Stimulated activated CD8-positive, alpha-beta memory T cell treated with anti-CD3 and anti-CD28 coated beads, Interleukin-4, amount 100 ng/mL, for 4 hours (primary cell): ENCODE data around the gene TPX2.

ENCODE experiments used
- DNase-seq, 2 donors: peaks; one replicate each; pipeline ENCODE4 v3.0.0-alpha.2; 2020; ENCODE audit warnings: low read depth in 2 of 2, low spot score in 1 of 2

The TPX2 gene

DNA sequence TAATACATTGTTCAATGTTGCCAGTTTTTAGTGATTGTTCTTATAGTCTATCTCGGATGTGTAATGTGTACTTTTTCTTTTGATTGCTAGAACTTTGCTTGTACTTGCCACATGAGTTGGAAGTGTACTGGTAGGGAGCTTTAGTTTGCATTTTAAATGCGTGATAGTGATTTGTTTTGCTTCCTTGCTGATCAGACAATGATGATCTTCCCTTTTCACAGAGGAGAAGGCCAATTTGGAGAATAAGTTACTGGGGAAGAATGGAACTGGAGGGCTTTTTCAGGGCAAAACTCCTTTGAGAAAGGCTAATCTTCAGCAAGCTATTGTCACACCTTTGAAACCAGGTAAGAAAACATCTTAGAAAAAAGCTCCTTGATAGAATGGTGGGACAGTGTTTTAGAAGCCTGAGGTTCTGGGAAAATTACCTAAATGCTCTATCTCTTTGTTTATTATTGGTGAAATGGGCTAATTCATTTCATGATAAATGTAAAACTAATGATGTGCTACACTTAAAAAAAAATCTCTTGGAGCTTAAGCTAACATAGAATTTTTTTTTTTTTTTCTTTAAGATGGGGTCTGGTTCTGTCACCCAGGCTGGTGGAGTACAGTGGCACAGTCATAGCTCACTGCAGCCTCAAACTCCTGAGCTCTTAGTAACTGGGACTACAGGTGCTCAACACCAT lies 20.9 kb downstream of the TPX2 start:
- DNase-seq: no peak

- DNase-seq: no peak
Measured at GRCh38 chr20:31760519-31761240, 21.6 kb downstream of the TPX2 start.

- no peak for DNase-seq
Measured at GRCh38 chr20:31764641-31765305, 25.7 kb downstream of the TPX2 start.

GRCh38 chr20:31767805-31768204 lies 28.7 kb downstream of the TPX2 start:
- DNase-seq: no peak

DNA sequence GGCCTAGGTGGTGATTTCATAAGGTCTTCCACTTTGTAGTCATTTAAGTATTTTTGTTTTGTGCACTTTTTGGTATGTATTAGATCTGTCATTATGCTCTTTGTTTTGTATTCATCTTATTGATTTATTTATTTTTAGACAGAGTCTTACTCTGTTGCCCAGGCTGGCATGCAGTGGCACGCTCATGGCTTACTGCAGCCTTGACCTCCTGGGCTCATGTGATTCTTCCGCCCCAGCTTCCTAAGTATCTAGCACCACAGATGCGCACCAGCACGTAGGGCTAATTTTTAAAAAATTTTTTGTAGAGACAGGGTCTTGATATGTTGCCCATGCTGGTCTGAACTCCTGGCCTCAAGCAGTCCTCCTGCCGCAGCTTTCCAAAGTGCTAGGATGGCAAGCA lies 30.6 kb downstream of the TPX2 start:
- DNase-seq: no peak

DNA sequence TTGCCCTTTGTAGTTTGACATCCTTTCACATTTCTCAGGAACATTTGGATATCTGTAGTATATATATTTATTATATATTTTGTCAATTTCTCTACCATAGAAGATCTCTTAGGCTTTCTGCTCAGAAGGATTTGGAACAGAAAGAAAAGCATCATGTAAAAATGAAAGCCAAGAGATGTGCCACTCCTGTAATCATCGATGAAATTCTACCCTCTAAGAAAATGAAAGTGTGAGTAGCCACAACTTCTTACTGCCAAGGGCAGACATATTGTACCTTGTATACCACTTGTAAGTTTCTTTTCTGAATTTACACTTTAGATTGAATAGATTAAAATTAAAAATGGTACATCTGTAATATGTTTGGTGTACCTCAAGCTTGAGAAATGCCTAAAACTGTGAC lies 31.2 kb downstream of the TPX2 start:
- DNase-seq: no peak

- DNase-seq: no peak
Measured at GRCh38 chr20:31774408-31774807, 35.3 kb downstream of the TPX2 start.

DNA sequence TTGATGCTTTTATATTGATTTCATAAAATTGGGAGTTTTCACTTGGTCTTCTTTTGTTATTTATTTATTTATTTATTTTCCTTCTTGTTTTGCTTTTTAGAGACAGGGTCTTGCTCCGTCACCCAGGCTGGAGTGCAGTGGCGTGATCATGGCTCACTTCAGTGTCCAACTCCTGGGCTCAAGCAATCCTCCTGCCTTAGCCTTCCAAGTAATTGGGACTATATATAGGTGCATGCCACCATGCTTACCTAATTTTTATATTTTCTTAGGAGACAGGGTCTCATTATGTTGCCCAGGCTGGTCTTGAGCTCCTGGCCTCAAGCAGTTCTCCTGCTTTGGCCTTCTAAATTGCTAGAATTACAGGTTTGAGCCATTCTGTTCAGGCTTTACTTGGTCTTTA lies 41.7 kb downstream of the TPX2 start:
- DNase-seq: no peak

DNA sequence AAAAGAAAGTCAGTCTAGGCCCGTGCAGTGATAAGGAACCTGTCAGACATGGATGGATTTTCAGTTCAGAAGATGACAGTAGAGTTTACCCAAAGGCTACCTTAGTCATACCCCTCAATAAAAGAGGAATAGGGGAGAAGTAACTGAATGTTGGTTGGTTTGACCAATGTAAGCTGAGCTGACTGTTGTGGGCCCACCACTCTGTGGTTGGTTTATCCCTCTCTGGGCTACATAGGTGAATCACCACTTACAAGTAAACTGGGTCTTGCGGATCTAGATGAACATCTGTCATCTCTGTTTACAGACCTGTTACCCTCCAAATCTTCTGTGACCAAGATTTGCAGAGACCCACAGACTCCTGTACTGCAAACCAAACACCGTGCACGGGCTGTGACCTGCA lies 42.9 kb downstream of the TPX2 start:
- no peak for DNase-seq

DNA sequence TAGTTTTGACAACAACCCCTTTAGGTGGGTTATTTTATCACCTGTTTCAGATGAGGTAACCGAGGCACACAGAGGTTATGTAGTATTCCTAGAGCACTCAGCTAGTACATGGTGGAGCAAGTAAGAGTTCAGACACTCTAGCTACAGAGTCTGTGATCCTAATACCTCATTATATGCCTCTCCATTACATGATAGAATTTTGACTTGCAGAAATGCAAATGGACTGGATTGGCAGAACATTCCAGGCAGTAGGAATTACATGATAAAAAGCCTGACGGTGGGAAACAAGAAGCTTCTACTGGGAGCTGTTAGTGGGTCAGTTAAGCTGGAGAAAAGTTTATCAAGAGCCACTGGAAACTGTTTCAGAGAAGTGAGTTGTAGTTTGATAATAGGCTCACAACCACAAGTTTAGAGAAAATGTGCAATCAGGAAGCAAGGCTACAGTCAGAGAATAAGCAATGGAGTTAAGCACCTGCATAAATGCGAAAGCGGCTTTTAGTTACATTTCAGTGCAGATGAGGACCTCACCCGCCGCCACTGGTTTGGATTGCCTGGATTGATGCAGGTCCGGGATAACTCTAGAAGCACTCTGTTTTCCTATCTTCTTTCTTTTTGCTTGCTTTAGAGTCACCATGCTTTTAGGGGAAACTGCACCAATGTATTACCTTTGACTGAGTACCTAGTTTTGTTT lies 45.4 kb downstream of the TPX2 start:
- DNase-seq: no peak

- no peak for DNase-seq
Measured at GRCh38 chr20:31785089-31785488, 46.0 kb downstream of the TPX2 start.

DNA sequence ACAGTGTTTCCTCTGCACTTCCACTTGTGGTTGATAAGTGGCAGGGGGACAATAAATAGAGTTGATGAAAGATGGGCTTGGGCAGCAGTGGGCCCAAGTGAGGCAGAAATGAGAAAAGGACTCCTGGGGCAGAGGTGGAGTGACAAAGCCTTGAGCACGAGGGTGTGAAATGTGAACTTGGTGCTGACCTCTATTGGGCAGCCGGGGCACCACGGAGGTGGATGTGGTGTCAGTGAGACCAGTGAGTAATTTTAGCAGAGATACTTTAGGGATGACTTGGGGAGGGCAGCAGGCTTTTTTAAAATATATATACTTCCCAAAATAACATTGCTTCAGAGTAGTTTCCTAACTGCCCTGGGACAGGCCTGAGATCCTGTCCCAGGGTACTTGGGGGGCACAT lies 49.5 kb downstream of the TPX2 start:
- no peak for DNase-seq

- no peak for DNase-seq
Measured at GRCh38 chr20:31790401-31790800, 51.3 kb downstream of the TPX2 start.

DNA sequence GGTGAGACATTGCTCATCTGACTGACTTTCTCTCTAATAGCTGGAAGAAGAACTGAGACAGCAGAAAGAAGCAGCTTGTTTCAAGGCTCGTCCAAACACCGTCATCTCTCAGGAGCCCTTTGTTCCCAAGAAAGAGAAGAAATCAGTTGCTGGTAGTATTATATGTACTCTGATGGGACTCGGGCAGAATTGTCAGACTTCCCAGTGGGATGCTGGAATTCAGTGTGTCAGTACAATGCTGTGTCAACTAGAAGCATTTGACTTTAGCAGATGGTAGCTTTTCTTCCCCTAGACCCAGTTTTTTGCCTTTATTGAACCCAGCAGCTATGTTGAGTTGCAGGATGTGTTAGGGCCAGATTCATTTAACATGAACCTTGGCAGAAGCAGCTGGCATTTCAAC lies 58.3 kb downstream of the TPX2 start:
- DNase-seq: no peak

DNA sequence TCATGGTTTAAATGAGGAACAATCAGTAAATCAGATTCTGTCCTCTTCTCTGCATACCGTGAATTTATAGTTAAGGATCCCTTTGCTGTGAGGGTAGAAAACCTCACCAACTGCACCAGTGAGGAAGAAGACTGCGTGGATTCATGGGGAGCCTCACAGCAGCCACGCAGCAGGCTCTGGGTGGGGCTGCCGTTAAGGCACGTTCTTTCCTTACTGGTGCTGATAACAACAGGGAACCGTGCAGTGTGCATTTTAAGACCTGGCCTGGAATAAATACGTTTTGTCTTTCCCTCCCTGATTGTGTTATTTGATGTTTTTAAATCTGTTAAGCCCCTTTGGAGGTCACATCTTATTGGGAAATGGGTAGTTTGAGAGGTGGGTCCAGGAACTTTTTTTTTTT lies 62.4 kb downstream of the TPX2 start:
- DNase-seq: no peak

GRCh38 chr20:31803552-31804291 lies 64.6 kb downstream of the TPX2 start:
- DNase-seq: no peak

- DNase-seq: no peak
Measured at GRCh38 chr20:31806564-31807355, 67.7 kb downstream of the TPX2 start.

DNA sequence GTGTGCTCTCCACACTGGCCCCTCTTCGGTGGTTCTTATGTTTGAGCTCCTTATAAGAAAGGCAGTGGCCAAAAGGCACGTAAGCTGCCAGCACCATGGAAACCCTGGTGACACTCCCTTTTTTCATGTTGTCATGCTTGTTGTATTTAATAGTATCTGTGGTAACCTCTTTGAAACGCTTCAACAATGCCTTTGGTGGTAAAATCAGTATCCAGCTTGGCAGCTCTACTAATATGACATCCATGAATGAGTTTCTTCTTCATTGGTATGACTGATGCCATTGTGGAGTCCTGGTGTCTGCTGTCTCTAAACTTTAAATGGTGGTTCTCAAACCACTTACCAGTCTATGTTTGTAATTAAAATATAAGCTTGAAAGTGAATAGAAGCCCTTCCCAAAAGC lies 69.4 kb downstream of the TPX2 start:
- DNase-seq: no peak

DNA sequence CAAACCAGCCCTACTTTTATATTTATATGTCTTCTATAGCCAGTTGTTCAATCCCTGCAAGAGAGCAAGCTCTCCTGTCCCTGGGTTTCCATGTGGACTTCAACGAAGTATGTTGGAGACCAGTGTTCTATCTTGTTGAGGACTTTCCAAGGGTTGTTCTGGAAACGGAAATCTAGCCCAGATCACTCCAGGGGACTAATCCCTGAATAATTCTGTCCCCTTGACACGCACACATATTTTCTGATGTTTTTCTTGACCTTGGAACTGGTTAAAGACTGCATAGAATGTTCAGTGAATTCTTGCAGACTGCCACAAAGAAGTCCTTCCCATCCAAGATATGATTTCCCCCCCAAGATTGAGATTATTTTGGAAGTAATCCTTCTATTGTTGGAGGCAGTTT lies 70.6 kb downstream of the TPX2 start:
- DNase-seq: no peak

DNA sequence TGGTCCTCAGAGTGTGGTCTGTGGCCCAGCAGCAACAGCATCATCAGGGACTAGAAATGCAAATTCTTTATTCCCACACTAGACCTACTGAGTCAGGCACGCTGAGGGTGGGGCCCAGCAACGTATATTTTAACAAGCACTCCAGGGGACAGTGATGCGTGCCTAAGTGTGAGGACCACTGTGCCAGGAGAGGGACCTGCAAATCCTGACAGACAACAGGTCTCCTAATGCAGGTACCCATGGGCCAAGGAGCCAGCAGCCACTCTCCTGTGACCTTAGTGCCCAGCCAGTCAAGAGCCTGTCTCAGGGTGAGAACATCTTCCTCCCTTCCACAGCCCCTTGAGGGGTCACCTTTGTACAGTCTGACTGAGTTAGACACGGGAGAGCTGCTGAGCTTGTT lies 72.1 kb downstream of the TPX2 start:
- DNase-seq: no peak
